GM11168 (cell line): ENCODE data around the gene CPED1.

Experiments
- in situ Hi-C: fragments of 300-500 bp; cut with MboI; formaldehyde crosslinking; loops from one replicate; pipeline ENCODE4 v1.12.0; 2022; ENCODE audit warnings: low sequenced_read_pairs; ENCODE audit not compliant: unreplicated experiment

Gene CPED1

GRCh38 chr7:121008816-121009215 is 20.3 kb downstream of the CPED1 start:
- in situ Hi-C loops = no loop called here

- in situ Hi-C loops = no loop called here
These were observed 22.9 kb downstream of the CPED1 start for GRCh38 chr7:121011401-121011800.

GRCh38 chr7:121012170-121012874 is 23.8 kb downstream of the CPED1 start:
- in situ Hi-C loops = no loop called here

- in situ Hi-C loops = no loop called here
These were observed 24.4 kb downstream of the CPED1 start for GRCh38 chr7:121012919-121013318.

GRCh38 chr7:121015560-121015959 is 27.0 kb downstream of the CPED1 start:
- in situ Hi-C loops = no loop called here

GRCh38 chr7:121016966-121017365 is 28.5 kb downstream of the CPED1 start:
- in situ Hi-C loops = no loop called here

GRCh38 chr7:121017586-121017985 is 29.1 kb downstream of the CPED1 start:
- in situ Hi-C loops = no loop called here

GRCh38 chr7:121019018-121019417 is 30.5 kb downstream of the CPED1 start:
- in situ Hi-C loops = no loop called here

- in situ Hi-C loops = no loop called here
These were observed 31.9 kb downstream of the CPED1 start for GRCh38 chr7:121020249-121020988.

GRCh38 chr7:121020989-121021969 is 32.8 kb downstream of the CPED1 start:
- in situ Hi-C loops = no loop called here

GRCh38 chr7:121023194-121023593 is 34.7 kb downstream of the CPED1 start:
- in situ Hi-C loops = no loop called here

- in situ Hi-C loops = no loop called here
These were observed 35.4 kb downstream of the CPED1 start for GRCh38 chr7:121023683-121024511.

- in situ Hi-C loops = no loop called here
These were observed 36.1 kb downstream of the CPED1 start for GRCh38 chr7:121024611-121025010.

GRCh38 chr7:121026159-121026558 is 37.6 kb downstream of the CPED1 start:
- in situ Hi-C loops = no loop called here

GRCh38 chr7:121026577-121027111 is 38.1 kb downstream of the CPED1 start:
- in situ Hi-C loops = no loop called here

- in situ Hi-C loops = no loop called here
These were observed 39.5 kb downstream of the CPED1 start for GRCh38 chr7:121027761-121028669.

GRCh38 chr7:121029302-121029701 is 40.8 kb downstream of the CPED1 start:
- in situ Hi-C loops = no loop called here

- in situ Hi-C loops = no loop called here
These were observed 41.8 kb downstream of the CPED1 start for GRCh38 chr7:121030308-121030707.
